SK-N-SH (cell line): Measurements from ENCODE around the gene GMPR2. TPM values are rescaled to one million over a fixed set of nuclear protein-coding genes. Genes with fewer than 3 reads are reported as not detected.

Source experiments
- CTCF ChIA-PET: fragments of 300-600, 350-600 bp; formaldehyde crosslinking; extraction: SDS; loops from one replicate; lab custom pipeline; 2021; lab: Yijun Ruan, JAX
- POLR2A ChIA-PET: fragments of 350-600 bp; sonication (Branson Sonifier 250); formaldehyde crosslinking; extraction: SDS; loops from one replicate; lab custom pipeline; 2020; ENCODE audit warnings: antibody characterized with exemption, inconsistent platforms; lab: Yijun Ruan, JAX
- DNase-seq: peaks from one replicate; pipeline ENCODE4 v3.0.0; 2012
- H2AFZ ChIP-seq: fragments of 200-600 bp; sonication (generic); 2 replicates; pipeline ENCODE4 v1.8.1; 2016; ENCODE audit warnings: antibody characterized with exemption, mild to moderate bottlenecking, low read depth
- H3F3A ChIP-seq: fragments of 200-600 bp; sonication (generic); replicated peaks from 2 replicates; pipeline ENCODE3; 2016; ENCODE audit warnings: antibody characterized with exemption, mild to moderate bottlenecking; ENCODE audit not compliant: insufficient read depth
- H3K27ac ChIP-seq, 2 experiments: fragments of 200-500 bp in 1 of 2; fragments of 200-600 bp in 1 of 2; sonication (Bioruptor generic) in 1 of 2; sonication (generic), shearing (Covaris generic) in 1 of 2; 2 replicates each; pipeline versions ENCODE4 v1.5.1 to v1.6.1; 2014 to 2016; ENCODE audit warnings: low read depth in 2 of 2, inconsistent platforms in 1 of 2, low read length in 1 of 2, mild to moderate bottlenecking in 1 of 2, mixed read lengths in 1 of 2
- H3K27me3 ChIP-seq: fragments of 200-600 bp; sonication (generic), shearing (Covaris generic); 2 replicates; pipeline ENCODE4 v1.6.1; 2016; ENCODE audit warnings: mixed run types; ENCODE audit not compliant: insufficient read depth
- H3K36me3 ChIP-seq, 2 experiments: fragments of 200-500 bp in 1 of 2; fragments of 200-600 bp in 1 of 2; sonication (Bioruptor generic) in 1 of 2; sonication (generic) in 1 of 2; replicated peaks in 1 of 2; 2 replicates each; pipeline versions ENCODE3 to v1.5.1; 2014 to 2016; ENCODE audit warnings: low read length in 1 of 2, mild to moderate bottlenecking in 1 of 2; ENCODE audit not compliant: insufficient read depth in 2 of 2, control insufficient read depth in 1 of 2
- H3K4me1 ChIP-seq, 2 experiments: fragments of 200-500 bp in 1 of 2; fragments of 200-600 bp in 1 of 2; sonication (Bioruptor generic) in 1 of 2; sonication (generic), shearing (Covaris generic) in 1 of 2; 2 replicates each; pipeline versions ENCODE4 v1.5.1 to v1.6.1; 2014 to 2016; ENCODE audit warnings: low read depth in 1 of 2, low read length in 1 of 2, mixed run types in 1 of 2; ENCODE audit not compliant: insufficient read depth in 2 of 2, control insufficient read depth in 1 of 2
- H3K4me2 ChIP-seq: fragments of 200-600 bp; sonication (generic), shearing (Covaris generic); 2 replicates; pipeline ENCODE4 v1.6.1; 2017; ENCODE audit warnings: mixed run types
- H3K4me3 ChIP-seq, 2 experiments: fragments of 200-500 bp in 1 of 2; fragments of 200-600 bp in 1 of 2; sonication (Bioruptor generic) in 1 of 2; sonication (generic), shearing (Covaris generic) in 1 of 2; 2 replicates each; pipeline versions ENCODE4 v1.5.1 to v1.8.1; 2014 to 2016; ENCODE audit warnings: low read depth in 2 of 2, inconsistent platforms in 1 of 2, low read length in 1 of 2, mild to moderate bottlenecking in 1 of 2, mixed read lengths in 1 of 2, moderate library complexity in 1 of 2
- H3K79me2 ChIP-seq: fragments of 200-600 bp; sonication (generic); 2 replicates; pipeline ENCODE4 v1.8.1; 2017; ENCODE audit warnings: mild to moderate bottlenecking; ENCODE audit not compliant: insufficient read depth
- H3K9ac ChIP-seq: fragments of 200-600 bp; sonication (generic); 2 replicates; pipeline ENCODE4 v1.6.1; 2017; ENCODE audit warnings: mixed run types
- H3K9me2 ChIP-seq: fragments of 200-600 bp; sonication (generic); 2 replicates; pipeline ENCODE4 v1.6.1; 2017; ENCODE audit warnings: mixed run types
- H3K9me3 ChIP-seq: fragments of 200-600 bp; sonication (generic); 2 replicates; pipeline ENCODE4 v1.6.1; 2017; ENCODE audit warnings: mixed run types, mild to moderate bottlenecking, moderate library complexity
- H4K20me1 ChIP-seq: fragments of 200-600 bp; sonication (generic); 2 replicates; pipeline ENCODE4 v1.6.1; 2017; ENCODE audit warnings: mild to moderate bottlenecking, mixed run types; ENCODE audit not compliant: insufficient read depth
- CHD2 ChIP-seq: fragments of 150-350 bp; IDR thresholded peaks from 2 replicates; pipeline ENCODE4 v1.6.1; 2018; ENCODE audit warnings: low read length; ENCODE audit not compliant: partially characterized antibody
- NFIC ChIP-seq: IDR thresholded peaks from 2 replicates; pipeline ENCODE4 v1.4.0; 2012; ENCODE audit warnings: borderline replicate concordance
- POLR2AphosphoS5 ChIP-seq: IDR thresholded peaks from 2 replicates; pipeline ENCODE4 v1.6.1; 2012; ENCODE audit warnings: low read depth, low read length
- RAD21 ChIP-seq: IDR thresholded peaks from 2 replicates; pipeline ENCODE4 v1.6.1; 2012; ENCODE audit warnings: mild to moderate bottlenecking, low read length
- WGBS: methylation state at CpG from one replicate; pipeline ENCODE4 v1.1.6; 2017; ENCODE audit warnings: low lambda C conversion rate; 5-methylcytosine and 5-hydroxymethylcytosine counted together
- polyA plus RNA-seq, 3 experiments: library from polyadenylated mRNA; depleted of rRNA; stranded (reverse); fragments of >200 nt; gene quantifications; 2 replicates each; pipeline ENCODE4 v1.2.3, GENCODE V29; 2012
- TF ChIP-seq, protein P1 (sequence below): IDR thresholded peaks from 2 replicates; pipeline ENCODE4; 2012
- TF ChIP-seq, protein P2 (sequence below): IDR thresholded peaks from 2 replicates; pipeline ENCODE4 v1.6.1; 2012; ENCODE audit warnings: mild to moderate bottlenecking, low read depth, low read length, moderate library complexity
- TF ChIP-seq, protein P3 (sequence below): IDR thresholded peaks from 2 replicates; pipeline ENCODE4 v1.4.0; 2012; ENCODE audit warnings: low read depth

The GMPR2 gene
- polyA plus RNA-seq, 1 of the 3 experiments (the other 2 are of a cell fraction) = 97.0 TPM

DNA sequence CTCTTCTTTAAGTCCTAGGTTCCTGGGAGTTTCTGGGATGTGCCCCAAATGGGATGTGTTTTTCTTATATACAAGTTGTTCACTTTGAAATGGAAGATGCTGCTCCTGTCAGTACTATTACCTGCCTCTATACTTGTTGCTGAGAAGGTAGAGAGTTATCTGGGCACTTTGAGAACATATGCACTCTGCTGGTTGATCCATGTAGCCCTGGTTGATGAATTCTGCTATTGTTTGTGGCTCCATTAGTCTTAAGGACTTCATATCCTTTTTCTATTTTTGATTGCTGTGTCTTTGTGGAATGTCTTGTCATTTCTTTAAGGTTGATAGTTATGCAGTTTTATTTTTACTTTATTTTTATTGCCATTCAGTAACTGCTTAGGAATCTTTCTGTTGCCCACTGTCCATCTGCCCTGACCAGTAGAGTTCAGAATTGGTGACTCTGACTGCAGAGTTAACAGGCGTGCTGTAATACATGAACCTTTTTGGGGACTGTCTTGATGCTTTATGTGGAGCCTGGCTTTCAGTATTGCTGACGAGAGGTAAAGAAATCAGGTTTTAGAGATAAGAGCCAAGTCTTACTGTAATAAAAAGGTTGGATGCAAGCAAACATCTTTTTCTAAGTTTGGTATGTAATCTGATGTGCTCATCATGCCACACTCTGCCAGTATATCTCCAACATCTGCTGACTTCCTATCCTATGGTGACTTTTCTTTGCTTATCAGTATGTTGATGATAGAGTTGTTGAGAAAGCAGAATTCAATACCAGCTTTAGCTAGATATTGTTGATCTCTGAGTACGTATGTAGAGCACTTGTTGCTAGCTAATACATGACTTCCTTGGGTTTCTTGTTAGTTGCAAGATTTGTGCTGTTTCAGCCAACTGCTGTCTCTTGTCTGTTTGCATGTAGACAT lies 1.6 kb downstream of the GMPR2 start (continued):
- no peak for TF ChIP-seq NFIC
- TF ChIP-seq, protein P1, sequence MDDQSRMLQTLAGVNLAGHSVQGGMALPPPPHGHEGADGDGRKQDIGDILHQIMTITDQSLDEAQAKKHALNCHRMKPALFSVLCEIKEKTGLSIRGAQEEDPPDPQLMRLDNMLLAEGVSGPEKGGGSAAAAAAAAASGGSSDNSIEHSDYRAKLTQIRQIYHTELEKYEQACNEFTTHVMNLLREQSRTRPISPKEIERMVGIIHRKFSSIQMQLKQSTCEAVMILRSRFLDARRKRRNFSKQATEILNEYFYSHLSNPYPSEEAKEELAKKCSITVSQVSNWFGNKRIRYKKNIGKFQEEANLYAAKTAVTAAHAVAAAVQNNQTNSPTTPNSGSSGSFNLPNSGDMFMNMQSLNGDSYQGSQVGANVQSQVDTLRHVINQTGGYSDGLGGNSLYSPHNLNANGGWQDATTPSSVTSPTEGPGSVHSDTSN = no peak
- TF ChIP-seq, protein P2, sequence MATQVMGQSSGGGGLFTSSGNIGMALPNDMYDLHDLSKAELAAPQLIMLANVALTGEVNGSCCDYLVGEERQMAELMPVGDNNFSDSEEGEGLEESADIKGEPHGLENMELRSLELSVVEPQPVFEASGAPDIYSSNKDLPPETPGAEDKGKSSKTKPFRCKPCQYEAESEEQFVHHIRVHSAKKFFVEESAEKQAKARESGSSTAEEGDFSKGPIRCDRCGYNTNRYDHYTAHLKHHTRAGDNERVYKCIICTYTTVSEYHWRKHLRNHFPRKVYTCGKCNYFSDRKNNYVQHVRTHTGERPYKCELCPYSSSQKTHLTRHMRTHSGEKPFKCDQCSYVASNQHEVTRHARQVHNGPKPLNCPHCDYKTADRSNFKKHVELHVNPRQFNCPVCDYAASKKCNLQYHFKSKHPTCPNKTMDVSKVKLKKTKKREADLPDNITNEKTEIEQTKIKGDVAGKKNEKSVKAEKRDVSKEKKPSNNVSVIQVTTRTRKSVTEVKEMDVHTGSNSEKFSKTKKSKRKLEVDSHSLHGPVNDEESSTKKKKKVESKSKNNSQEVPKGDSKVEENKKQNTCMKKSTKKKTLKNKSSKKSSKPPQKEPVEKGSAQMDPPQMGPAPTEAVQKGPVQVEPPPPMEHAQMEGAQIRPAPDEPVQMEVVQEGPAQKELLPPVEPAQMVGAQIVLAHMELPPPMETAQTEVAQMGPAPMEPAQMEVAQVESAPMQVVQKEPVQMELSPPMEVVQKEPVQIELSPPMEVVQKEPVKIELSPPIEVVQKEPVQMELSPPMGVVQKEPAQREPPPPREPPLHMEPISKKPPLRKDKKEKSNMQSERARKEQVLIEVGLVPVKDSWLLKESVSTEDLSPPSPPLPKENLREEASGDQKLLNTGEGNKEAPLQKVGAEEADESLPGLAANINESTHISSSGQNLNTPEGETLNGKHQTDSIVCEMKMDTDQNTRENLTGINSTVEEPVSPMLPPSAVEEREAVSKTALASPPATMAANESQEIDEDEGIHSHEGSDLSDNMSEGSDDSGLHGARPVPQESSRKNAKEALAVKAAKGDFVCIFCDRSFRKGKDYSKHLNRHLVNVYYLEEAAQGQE = no peak
- TF ChIP-seq, all 33 proteins: peak for 0

DNA sequence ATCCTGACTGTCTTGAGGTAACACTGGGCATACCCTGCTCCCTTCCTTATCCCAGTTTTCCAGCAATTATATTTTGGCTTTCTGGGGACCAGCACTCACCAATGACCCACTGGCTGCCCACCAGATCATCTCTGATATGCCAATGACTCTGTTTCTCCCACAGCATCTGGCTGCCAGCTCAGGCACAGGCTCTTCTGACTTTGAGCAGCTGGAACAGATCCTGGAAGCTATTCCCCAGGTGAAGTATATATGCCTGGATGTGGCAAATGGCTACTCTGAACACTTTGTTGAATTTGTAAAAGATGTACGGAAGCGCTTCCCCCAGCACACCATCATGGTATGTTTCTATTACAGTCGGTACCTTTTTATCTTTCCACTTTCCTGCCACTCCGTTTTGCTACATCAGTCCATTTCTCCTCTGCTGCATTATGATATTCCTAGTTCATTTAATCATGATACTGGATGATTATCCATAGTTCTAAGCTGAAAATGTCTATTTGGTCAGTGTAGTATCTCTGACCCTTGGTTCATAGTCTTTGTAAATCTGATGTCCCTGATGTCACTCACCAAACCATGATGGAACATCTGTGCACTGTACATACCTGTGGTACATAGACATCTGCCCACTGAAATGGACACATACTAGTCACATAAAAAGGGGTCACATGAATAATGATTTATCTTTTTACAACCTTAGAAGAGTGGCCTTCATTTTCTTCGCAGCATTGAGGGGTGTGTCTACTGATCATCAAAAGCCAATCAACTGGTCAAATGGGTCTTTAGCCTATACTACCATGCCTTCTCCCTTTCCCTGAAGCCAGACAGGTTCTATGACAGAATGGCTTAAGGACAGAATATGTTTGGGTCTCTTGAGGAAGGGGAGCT lies 3.3 kb downstream of the GMPR2 start:
- Histone ChIP-seq H3K4me2 (no peak overlapping the region), H3K9me2 (no peaks in the 10 kb centered on the region), H3K9ac (no peak overlapping the region), H3K79me2 (peaks cover 69% of the 10 kb centered on the region), H4K20me1 (no peaks in the 10 kb centered on the region), H3F3A (peaks cover 13% of the 10 kb centered on the region), H3K36me3 (peaks cover 52 to 69% of the 10 kb centered on the region in 2 experiments), H3K27me3 (no peaks in the 10 kb centered on the region), H2AFZ (no peak overlapping the region), H3K9me3 (no peaks in the 10 kb centered on the region), H3K4me1 (peaks cover 28 to 33% of the 10 kb centered on the region in 2 experiments; a peak in 3 of 4 replicates), H3K4me3 (no peak overlapping the region), H3K27ac (no peak overlapping the region)
- WGBS = 99% methylated on average over 5 of the region's 5 CpGs
- CTCF ChIA-PET = interaction anchor here (1.2 to 12.0 kb wide), 7 partner anchors 20 to 196 kb away, joined by 5 to 191 read pairs (median 10); partner anchors contain the start of genes CHMP4A, CIDEB, DHRS1 and MDP1
- no peak for DNase-seq
- TF ChIP-seq CHD2 (no peak), POLR2AphosphoS5 (no peak), RAD21 (no peak)
- TF ChIP-seq, protein P3, sequence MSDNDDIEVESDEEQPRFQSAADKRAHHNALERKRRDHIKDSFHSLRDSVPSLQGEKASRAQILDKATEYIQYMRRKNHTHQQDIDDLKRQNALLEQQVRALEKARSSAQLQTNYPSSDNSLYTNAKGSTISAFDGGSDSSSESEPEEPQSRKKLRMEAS = no peak
- TF ChIP-seq, all 33 proteins: peak for 0
- POLR2A ChIA-PET = interaction anchor here (1.1 kb wide), 1 partner anchor 17 kb away, joined by 3 read pairs; no protein-coding TSS in a partner anchor
